HG02973 (cell line): ENCODE data around the gene CHRDL1.
"Not testable (repeated sequence)": the region's sequence is repeated elsewhere in the genome, so short reads cannot be mapped to it uniquely, and the experiment has no call there.

Experiments used
- ATAC-seq: cut with Tn5 transposase; IDR thresholded peaks from one replicate; pipeline ENCODE4 v1.9.1; 2021; ENCODE audit warnings: moderate library complexity; ENCODE audit not compliant: unreplicated experiment

CHRDL1 gene

GRCh38 chrX:110795645-110796406 is at the start of gene CHRDL1:
CHRDL1 (minus strand) TSS chrX:110795817; CDS start chrX:110792181, 3,636 bp downstream.
- ATAC-seq, result no peak

- no peak for ATAC-seq
Measured at GRCh38 chrX:110836982-110837381, 41.4 kb upstream of the CHRDL1 start.

GRCh38 chrX:110836451-110836850 is 40.8 kb upstream of the CHRDL1 start:
- ATAC-seq, result no peak

GRCh38 chrX:110836001-110836400 is 40.4 kb upstream of the CHRDL1 start:
- no peak for ATAC-seq

- no peak for ATAC-seq
Measured at GRCh38 chrX:110825972-110826371, 30.4 kb upstream of the CHRDL1 start.

GRCh38 chrX:110816543-110816942 is 20.9 kb upstream of the CHRDL1 start:
- not testable (repeated sequence) for ATAC-seq

GRCh38 chrX:110806145-110806544 is 10.5 kb upstream of the CHRDL1 start:
- ATAC-seq, result no peak

- ATAC-seq, result no peak
Measured at GRCh38 chrX:110805303-110805702, 9.7 kb upstream of the CHRDL1 start.

- no peak for ATAC-seq
Measured at GRCh38 chrX:110804446-110804845, 8.8 kb upstream of the CHRDL1 start.

GRCh38 chrX:110803506-110803905 is 7.9 kb upstream of the CHRDL1 start:
- ATAC-seq, result no peak

GRCh38 chrX:110796407-110796697 is 735 bp upstream of the CHRDL1 start:
- ATAC-seq, result no peak

- ATAC-seq, result no peak
Measured at GRCh38 chrX:110794601-110795000, 1.0 kb downstream of the CHRDL1 start.

- no peak for ATAC-seq
Measured at GRCh38 chrX:110791071-110791470, 4.5 kb downstream of the CHRDL1 start.

- no peak for ATAC-seq
Measured at GRCh38 chrX:110786486-110786885, 9.1 kb downstream of the CHRDL1 start.

- ATAC-seq, result no peak
Measured at GRCh38 chrX:110759785-110760184, 35.8 kb downstream of the CHRDL1 start.

GRCh38 chrX:110758781-110759422 is 36.7 kb downstream of the CHRDL1 start:
- no peak for ATAC-seq

- ATAC-seq, result no peak
Measured at GRCh38 chrX:110755611-110756010, 40.0 kb downstream of the CHRDL1 start.

GRCh38 chrX:110755061-110755460 is 40.6 kb downstream of the CHRDL1 start:
- no peak for ATAC-seq

- ATAC-seq, result no peak
Measured at GRCh38 chrX:110750526-110751189, 45.0 kb downstream of the CHRDL1 start.

GRCh38 chrX:110748256-110748806 is 47.3 kb downstream of the CHRDL1 start:
- ATAC-seq, result no peak

- ATAC-seq, result no peak
Measured at GRCh38 chrX:110746014-110746413, 49.6 kb downstream of the CHRDL1 start.

GRCh38 chrX:110745288-110745687 is 50.3 kb downstream of the CHRDL1 start:
- ATAC-seq, result no peak
